AG04450 (cell line): ENCODE measurements around the gene ONECUT1. TPM values are rescaled to one million over a fixed set of nuclear protein-coding genes. Genes with fewer than 3 reads are reported as not detected.

Source experiments
- CTCF ChIA-PET: fragments of 300-600, 350-600 bp; formaldehyde crosslinking; extraction: SDS; loops from one replicate; lab custom pipeline; 2022; ENCODE audit warnings: antibody characterized with exemption, inconsistent platforms; lab: Charles Lee
- POLR2A ChIA-PET: fragments of 350-600 bp; formaldehyde crosslinking; extraction: SDS; loops from one replicate; lab custom pipeline; 2021; ENCODE audit warnings: antibody characterized with exemption, inconsistent platforms; lab: Yijun Ruan, JAX
- DNase-seq: peaks from one replicate; pipeline ENCODE4 v3.0.0-alpha.2; 2011; ENCODE audit warnings: low read depth, low spot score
- H3K27ac ChIP-seq: one replicate; pipeline ENCODE4 v1.5.1; 2012; ENCODE audit warnings: low read depth, low read length, control low read depth
- H3K27me3 ChIP-seq: one replicate; pipeline ENCODE4 v1.6.0; 2012; ENCODE audit warnings: low read length; ENCODE audit not compliant: control insufficient read depth, insufficient read depth
- H3K4me3 ChIP-seq: 2 replicates; pipeline ENCODE4 v1.5.1; 2011; ENCODE audit warnings: mild to moderate bottlenecking, low read depth, low read length, control low read depth
- H3K9me3 ChIP-seq: 2 replicates; pipeline ENCODE4 v1.5.1; 2012; ENCODE audit warnings: low read length; ENCODE audit not compliant: control insufficient read depth, insufficient read depth
- polyA plus RNA-seq: library from polyadenylated mRNA; depleted of rRNA; stranded (reverse); fragments of >200 nt; gene quantifications from 2 replicates; pipeline ENCODE4 v1.2.3, GENCODE V29; 2011; rRNA removed
- TF ChIP-seq, protein P1 (sequence below): IDR thresholded peaks from 2 replicates; pipeline ENCODE4 v1.5.1; 2011; ENCODE audit warnings: low read depth, low read length, control low read depth, inconsistent platforms

Gene ONECUT1
- polyA plus RNA-seq, 1 experiment: not detected

DNA sequence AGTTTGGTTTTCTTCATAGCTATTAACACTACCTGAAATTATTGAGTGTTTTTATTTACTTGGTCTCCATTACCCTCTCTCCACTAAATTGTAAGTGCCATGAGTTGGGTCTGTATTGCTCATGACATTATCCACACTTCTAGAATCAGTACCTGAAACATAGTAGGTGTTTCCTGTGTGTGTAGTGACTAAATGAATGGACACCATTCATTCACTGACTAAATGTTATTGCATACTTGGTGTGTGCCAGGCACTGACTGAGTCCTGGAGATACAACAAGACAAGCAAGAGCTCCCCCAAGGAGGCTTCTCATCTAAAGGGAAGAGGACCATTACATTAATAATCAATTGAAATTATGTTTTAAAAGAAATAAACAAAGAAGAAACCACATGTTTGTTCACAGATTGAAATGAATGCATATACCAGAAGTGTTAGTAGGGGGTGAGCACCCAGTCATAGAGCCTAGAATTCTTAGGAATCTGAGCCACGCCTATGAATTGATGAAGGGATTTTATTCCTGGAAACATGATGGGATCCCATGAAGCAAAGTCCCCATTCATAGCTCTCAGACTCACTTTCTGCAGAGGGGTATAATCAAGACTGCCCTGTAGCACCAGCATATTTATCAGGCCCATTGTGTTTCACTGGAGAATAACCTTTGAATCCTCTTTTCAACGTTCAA, 79.3 kb downstream of the ONECUT1 start:
- DNase-seq: no peak
- CTCF ChIA-PET: interaction anchor here (0.9 to 1.4 kb wide), 3 partner anchors 25 to 454 kb away, joined by 3 read pairs; no protein-coding TSS in a partner anchor

DNA sequence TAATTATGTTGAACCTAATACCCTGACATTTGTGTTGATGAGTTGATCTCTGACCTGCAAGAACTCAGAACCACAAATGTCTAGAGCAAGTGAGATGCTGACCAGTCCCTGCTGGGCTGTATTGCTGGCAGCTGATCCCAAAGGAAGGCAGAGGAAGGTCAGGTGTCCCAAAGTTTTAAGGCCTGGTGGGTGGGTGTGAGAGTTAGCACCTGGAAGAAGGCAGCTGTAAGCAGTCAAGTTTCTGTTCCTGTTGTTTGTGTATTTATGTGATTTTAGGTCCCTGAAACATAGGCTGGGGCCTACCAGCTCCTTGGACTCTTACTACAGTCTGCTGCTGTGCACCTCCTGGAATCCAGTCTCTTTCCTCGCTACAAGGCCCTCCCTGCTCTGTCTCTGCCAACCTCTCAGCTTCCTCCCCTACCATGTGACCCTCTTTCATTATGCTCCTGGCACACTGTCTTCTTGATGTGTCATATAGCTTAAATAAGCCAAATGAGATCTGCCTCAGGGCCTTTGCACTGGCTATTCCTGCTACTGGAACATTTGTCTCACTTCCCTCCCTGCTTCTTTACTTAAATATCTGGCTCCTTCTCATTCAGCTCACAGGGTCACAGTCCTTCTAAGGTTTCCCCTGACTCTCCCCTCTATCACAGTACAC, 80.0 kb downstream of the ONECUT1 start:
- peaks cover 18% of the 10 kb centered on the region for H3K27me3 ChIP-seq
- TF ChIP-seq, protein P1, sequence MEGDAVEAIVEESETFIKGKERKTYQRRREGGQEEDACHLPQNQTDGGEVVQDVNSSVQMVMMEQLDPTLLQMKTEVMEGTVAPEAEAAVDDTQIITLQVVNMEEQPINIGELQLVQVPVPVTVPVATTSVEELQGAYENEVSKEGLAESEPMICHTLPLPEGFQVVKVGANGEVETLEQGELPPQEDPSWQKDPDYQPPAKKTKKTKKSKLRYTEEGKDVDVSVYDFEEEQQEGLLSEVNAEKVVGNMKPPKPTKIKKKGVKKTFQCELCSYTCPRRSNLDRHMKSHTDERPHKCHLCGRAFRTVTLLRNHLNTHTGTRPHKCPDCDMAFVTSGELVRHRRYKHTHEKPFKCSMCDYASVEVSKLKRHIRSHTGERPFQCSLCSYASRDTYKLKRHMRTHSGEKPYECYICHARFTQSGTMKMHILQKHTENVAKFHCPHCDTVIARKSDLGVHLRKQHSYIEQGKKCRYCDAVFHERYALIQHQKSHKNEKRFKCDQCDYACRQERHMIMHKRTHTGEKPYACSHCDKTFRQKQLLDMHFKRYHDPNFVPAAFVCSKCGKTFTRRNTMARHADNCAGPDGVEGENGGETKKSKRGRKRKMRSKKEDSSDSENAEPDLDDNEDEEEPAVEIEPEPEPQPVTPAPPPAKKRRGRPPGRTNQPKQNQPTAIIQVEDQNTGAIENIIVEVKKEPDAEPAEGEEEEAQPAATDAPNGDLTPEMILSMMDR: no peak
- DNase-seq: no peak
- H3K4me3 ChIP-seq: no peak overlapping the region
- ChIA-PET CTCF (interaction anchor here (0.9 to 1.4 kb wide), 2 partner anchors 26 to 453 kb away, joined by 3 read pairs; no protein-coding TSS in a partner anchor), POLR2A (no interaction called here)
- no peak overlapping the region for H3K27ac ChIP-seq
- no peaks in the 10 kb centered on the region for H3K9me3 ChIP-seq

More for the DNA sequence above, 79.3 kb downstream of the ONECUT1 start:
- Histone ChIP-seq H3K27ac (no peak overlapping the region), H3K9me3 (no peaks in the 10 kb centered on the region), H3K27me3 (peaks cover 19% of the 10 kb centered on the region), H3K4me3 (no peak overlapping the region)
- TF ChIP-seq, protein P1: no peak
- POLR2A ChIA-PET: no interaction called here

DNA sequence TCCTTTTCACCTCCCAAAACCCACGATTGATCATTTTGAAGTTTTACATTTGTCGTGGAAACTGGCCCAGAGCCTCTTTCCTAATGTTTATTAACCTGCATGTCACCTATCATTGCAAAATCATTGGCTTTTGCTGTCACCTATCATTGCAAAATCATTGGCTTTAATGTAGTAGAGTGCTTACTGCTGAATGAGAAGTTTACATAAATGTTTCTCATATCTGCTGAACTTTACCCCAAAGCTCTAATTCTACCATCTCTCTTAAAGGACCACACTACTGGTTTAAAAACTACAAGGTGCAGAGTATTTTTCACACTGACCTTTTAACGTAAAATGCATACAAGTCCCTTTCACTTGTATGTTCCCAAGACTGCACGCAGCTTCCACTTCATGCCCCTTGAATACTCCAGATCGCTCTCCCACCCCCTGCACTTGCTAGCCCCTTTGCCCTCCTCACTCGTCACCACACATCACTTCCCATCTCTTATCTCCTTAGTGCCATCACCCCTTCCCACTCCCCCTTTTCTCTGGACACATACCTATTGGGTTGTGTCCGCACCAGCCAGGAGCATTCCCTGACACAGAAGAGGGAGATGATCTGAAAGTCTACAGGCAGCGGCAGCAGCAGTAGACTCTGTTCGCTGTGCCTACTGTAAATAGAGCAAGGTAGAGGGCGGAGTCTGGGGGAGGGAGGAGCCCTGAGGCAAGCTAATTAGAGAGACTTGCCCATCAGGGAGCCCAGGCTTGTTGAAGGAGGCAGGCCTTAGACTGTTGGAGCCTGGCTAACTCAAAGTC, 80.8 kb downstream of the ONECUT1 start:
- Histone ChIP-seq H3K27me3 (peaks cover 16% of the 10 kb centered on the region), H3K4me3 (no peak overlapping the region), H3K27ac (no peak overlapping the region), H3K9me3 (no peaks in the 10 kb centered on the region)
- POLR2A ChIA-PET: no interaction called here
- TF ChIP-seq, protein P1: no peak
- DNase-seq: no peak
- CTCF ChIA-PET: interaction anchor here (0.9 to 1.4 kb wide), 2 partner anchors 26 to 453 kb away, joined by 3 read pairs; no protein-coding TSS in a partner anchor

Other genes with a start within 250 kb of the ONECUT1 start
- 62.8 and 86.3 TPM in 2 replicates for gene ARPP19, start 221.3 kb downstream of the ONECUT1 start, polyA plus RNA-seq
- gene ATOSA, start 110.9 kb downstream of the ONECUT1 start, polyA plus RNA-seq: 20.9 and 23.9 TPM in 2 replicates